Endodermal cell (in vitro differentiated cells): ENCODE data around the gene CALU. TPM values are rescaled to one million over a fixed set of nuclear protein-coding genes. Genes with fewer than 3 reads are reported as not detected.
A peak's percentile ranks its signal among the peaks of the same experiment; 100 is the strongest.

Experiments used
- DNase-seq: peaks from one replicate; pipeline ENCODE4 v3.0.0-alpha.2; 2017
- H3K27ac ChIP-seq: 2 replicates; pipeline ENCODE4 v1.5.1; 2013; ENCODE audit warnings: mild to moderate bottlenecking, low read depth, low read length, moderate library complexity
- H3K27me3 ChIP-seq: 2 replicates; pipeline ENCODE4 v1.6.1; 2013; ENCODE audit warnings: mild to moderate bottlenecking, low read length, moderate library complexity; ENCODE audit not compliant: insufficient read depth, control insufficient read depth, poor library complexity, severe bottlenecking
- H3K36me3 ChIP-seq: 2 replicates; pipeline ENCODE4 v1.7.0; 2013; ENCODE audit warnings: mild to moderate bottlenecking, low read length, moderate library complexity; ENCODE audit not compliant: control insufficient read depth, insufficient read depth
- H3K4me1 ChIP-seq: one replicate; pipeline ENCODE4 v1.7.0; 2013; ENCODE audit warnings: low read length; ENCODE audit not compliant: control insufficient read depth, insufficient read depth
- H3K4me3 ChIP-seq: 2 replicates; pipeline ENCODE4 v1.5.1; 2013; ENCODE audit warnings: mild to moderate bottlenecking, low read length, moderate library complexity
- H3K9ac ChIP-seq: 2 replicates; pipeline ENCODE4 v1.6.1; 2013; ENCODE audit warnings: mild to moderate bottlenecking, low read length, moderate library complexity; ENCODE audit not compliant: poor library complexity, severe bottlenecking; ENCODE audit errors: extremely low read depth
- H3K9me3 ChIP-seq: 2 replicates; pipeline ENCODE4 v1.6.1; 2013; ENCODE audit warnings: mild to moderate bottlenecking, low read length, moderate library complexity; ENCODE audit not compliant: control insufficient read depth
- H3K27ac Mint-ChIP-seq: 2 replicates; pipeline ENCODE4 v1.8.0; 2020; ENCODE audit warnings: mixed read lengths
- H3K27me3 Mint-ChIP-seq: 2 replicates; pipeline ENCODE4 v1.8.0; 2021; ENCODE audit warnings: mild to moderate bottlenecking, mixed read lengths; ENCODE audit not compliant: insufficient read depth
- H3K36me3 Mint-ChIP-seq: 2 replicates; pipeline ENCODE4 v1.8.0; 2020; ENCODE audit warnings: low read depth, mixed read lengths
- H3K4me1 Mint-ChIP-seq: 2 replicates; pipeline ENCODE4 v1.8.0; 2020; ENCODE audit warnings: mixed read lengths
- H3K4me3 Mint-ChIP-seq: 2 replicates; pipeline ENCODE4 v1.8.0; 2020; ENCODE audit warnings: mild to moderate bottlenecking, moderate library complexity, mixed read lengths
- H3K9me3 Mint-ChIP-seq: 2 replicates; pipeline ENCODE4 v1.8.0; 2020; ENCODE audit warnings: mild to moderate bottlenecking, mixed read lengths
- CTCF ChIP-seq: fragments of 200-600 bp; sonication (generic); conservative IDR thresholded peaks from 2 replicates; pipeline ENCODE4 v1.5.0; 2021; ENCODE audit warnings: antibody characterized with exemption, mild to moderate bottlenecking
- WGBS, 2 experiments: methylation state at CpG; one replicate each; pipeline versions ENCODE4 v1.1.5 to v1.1.7; 2013; ENCODE audit warnings: missing lambda C conversion rate in 2 of 2, mixed read lengths in 1 of 2; ENCODE audit not compliant: insufficient coverage in 1 of 2, insufficient read length in 1 of 2; 5-methylcytosine and 5-hydroxymethylcytosine counted together
- total RNA-seq, 2 donors: library from RNA; stranded (reverse); fragmentation: NEBNext Ultra II Directional in 1 of 2; extraction: Animal tissue kit (Norgen Biotek cat#: 25700) in 1 of 2; gene quantifications; 2 replicates in 1 of 2; 3 replicates in 1 of 2; pipeline ENCODE4 v1.2.1, GENCODE V29; 2021

CALU gene
- total RNA-seq, 2 donors from 2014 or later, result 160 to 186 TPM

DNA sequence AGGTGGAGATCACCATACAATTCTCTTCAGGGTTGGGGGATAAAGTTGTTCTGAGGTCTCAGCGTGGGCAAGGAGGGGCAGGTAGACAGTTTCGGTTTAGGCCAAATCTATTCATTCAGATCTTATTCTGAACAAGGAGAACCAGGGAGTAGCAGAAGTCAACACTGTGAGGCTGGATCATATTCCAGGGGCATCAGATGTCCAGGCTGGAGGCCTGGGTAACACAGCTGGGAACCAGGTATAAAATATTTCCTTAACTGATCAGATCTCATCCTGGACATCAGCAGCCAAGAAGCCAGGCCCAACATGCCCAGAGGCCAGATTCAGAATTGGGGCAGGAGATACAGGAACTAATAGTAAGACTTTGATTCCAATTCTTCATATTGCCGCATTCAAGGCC is 71.8 kb downstream of the CALU start:
- H3K9me3 Mint-ChIP-seq, result no peaks in the 10 kb centered on the region
- Histone ChIP-seq H3K36me3 (peaks cover 13% of the 10 kb centered on the region), H3K9me3 (no peaks in the 10 kb centered on the region), H3K9ac (no peak overlapping the region), H3K27ac (no peak overlapping the region), H3K27me3 (no peaks in the 10 kb centered on the region), H3K4me1 (peaks cover 12% of the 10 kb centered on the region), H3K4me3 (no peak overlapping the region)
- DNase-seq, result no peak
- no peaks in the 10 kb centered on the region for H3K27me3 Mint-ChIP-seq
- H3K27ac Mint-ChIP-seq, result no peak overlapping the region
- TF ChIP-seq CTCF, result no peak
- H3K36me3 Mint-ChIP-seq, result peaks cover 16% of the 10 kb centered on the region
- H3K4me3 Mint-ChIP-seq, result no peak overlapping the region
- H3K4me1 Mint-ChIP-seq, result no peaks in the 10 kb centered on the region
- 93 to 100% methylated on average over 2 to 3 of the region's 3 CpGs for WGBS, 2 experiments

GRCh38 chr7:128811631-128812430 is 72.7 kb downstream of the CALU start:
- Histone ChIP-seq H3K27me3 (no peaks in the 10 kb centered on the region), H3K9ac (no peak overlapping the region), H3K27ac (no peak overlapping the region), H3K36me3 (peaks cover 8% of the 10 kb centered on the region), H3K4me1 (peaks cover 12% of the 10 kb centered on the region), H3K9me3 (no peaks in the 10 kb centered on the region), H3K4me3 (no peak overlapping the region)
- H3K27ac Mint-ChIP-seq, result no peak overlapping the region
- TF ChIP-seq CTCF, result no peak
- no peak overlapping the region for H3K4me3 Mint-ChIP-seq
- no peaks in the 10 kb centered on the region for H3K27me3 Mint-ChIP-seq
- DNase-seq, result no peak
- H3K4me1 Mint-ChIP-seq, result no peaks in the 10 kb centered on the region
- H3K9me3 Mint-ChIP-seq, result no peaks in the 10 kb centered on the region
- peaks cover 7% of the 10 kb centered on the region for H3K36me3 Mint-ChIP-seq
- WGBS, 2 experiments, result 87 to 91% methylated on average over 10 to 11 of the region's 11 CpGs

- no peaks in the 10 kb centered on the region for H3K9me3 Mint-ChIP-seq
- 54 to 68% methylated on average over 7 to 11 of the region's 11 CpGs for WGBS, 2 experiments
- Histone ChIP-seq H3K9ac (no peak overlapping the region), H3K4me1 (peaks cover 12% of the 10 kb centered on the region), H3K27me3 (no peaks in the 10 kb centered on the region), H3K27ac (no peak overlapping the region), H3K4me3 (no peak overlapping the region), H3K36me3 (peaks cover 2% of the 10 kb centered on the region), H3K9me3 (no peaks in the 10 kb centered on the region)
- H3K4me3 Mint-ChIP-seq, result no peak overlapping the region
- peaks cover 4% of the 10 kb centered on the region for H3K36me3 Mint-ChIP-seq
- H3K27ac Mint-ChIP-seq, result no peak overlapping the region
- H3K27me3 Mint-ChIP-seq, result no peaks in the 10 kb centered on the region
- TF ChIP-seq CTCF, result no peak
- H3K4me1 Mint-ChIP-seq, result no peaks in the 10 kb centered on the region
- peak; percentile 62 for DNase-seq
These were observed 73.5 kb downstream of the CALU start for GRCh38 chr7:128812514-128813168.
